H1 (cell line): ENCODE results near the gene MAPK9. TPM values are rescaled to one million over a fixed set of nuclear protein-coding genes. Genes with fewer than 3 reads are reported as not detected.

Experiments used
- CHD7 ChIP-seq: fragments of 300-600 bp; sonication (generic); IDR thresholded peaks from 2 replicates; pipeline ENCODE4 v1.7.1; 2012; ENCODE audit warnings: low read length, moderate library complexity, mild to moderate bottlenecking, inconsistent platforms; ENCODE audit not compliant: insufficient replicate concordance
- POLR2AphosphoS5 ChIP-seq: IDR thresholded peaks from 2 replicates; pipeline ENCODE4 v1.6.1; 2011; ENCODE audit warnings: low read depth, low read length
- RNF2 ChIP-seq: fragments of 200-900, 300-1000 bp; sonication (generic); IDR thresholded peaks from 2 replicates; pipeline ENCODE4 v1.7.1; 2016; ENCODE audit warnings: borderline replicate concordance, low read depth, mild to moderate bottlenecking, antibody characterized with exemption, low read length; ENCODE audit not compliant: poor library complexity, severe bottlenecking; ENCODE audit errors: missing control alignments
- RXRA ChIP-seq: IDR thresholded peaks from 2 replicates; pipeline ENCODE4 v1.6.1; 2011; ENCODE audit warnings: low read depth, mild to moderate bottlenecking, low read length, moderate library complexity; ENCODE audit not compliant: insufficient read depth
- SP2 ChIP-seq: IDR thresholded peaks from 2 replicates; pipeline ENCODE4 v1.6.1; 2012; ENCODE audit warnings: mild to moderate bottlenecking, low read length, inconsistent platforms
- polyA plus RNA-seq, 7 experiments: library from polyadenylated mRNA; depleted of rRNA in 3 of 7; stranded (reverse) in 5 of 7; unstranded in 2 of 7; fragments of >200 nt in 5 of 7; fragments of 200-250 nt in 2 of 7; gene quantifications; 1 replicate in 5 of 7; 2 replicates in 1 of 7; 4 replicates in 1 of 7; pipeline versions ENCODE4 v1.2.1 to v1.2.3, GENCODE V29; 2011 to 2013; ENCODE audit warnings: missing spikeins in 2 of 7, mixed read lengths in 2 of 7
- total RNA-seq: library from RNA; stranded (reverse); fragmentation: NEBNext Ultra II Directional; extraction: Animal tissue kit (Norgen Biotek cat#: 25700); gene quantifications from 2 replicates; pipeline ENCODE4 v1.2.1, GENCODE V29; 2021

The MAPK9 gene
- total and polyA plus RNA-seq, 2 of the 8 experiments (the other 6 are each of a cell fraction or from before 2014, with no cell fraction given) = 22.3 to 43.7 TPM

- no peak for TF ChIP-seq CHD7
- TF ChIP-seq POLR2AphosphoS5 = no peak
- TF ChIP-seq RXRA = no peak
- TF ChIP-seq RNF2 = no peak
- no peak for TF ChIP-seq SP2
Measured at GRCh38 chr5:180199390-180199789, 92.5 kb downstream of the MAPK9 start (continued).
